Femur (tissue), 1 donor: ENCODE measurements around the gene TPM2.
"Not testable (repeated sequence)": the region's sequence is repeated elsewhere in the genome, so short reads cannot be mapped to it uniquely, and the experiment has no call there.

Experiments used
- DNase-seq: peaks from one replicate; pipeline ENCODE4 v3.0.0-alpha.2; 2017

The TPM2 gene

GRCh38 chr9:35651956-35652828 is 37.5 kb downstream of the TPM2 start:
- DNase-seq: no peak

- no peak for DNase-seq
Observed at GRCh38 chr9:35650341-35651158, 39.2 kb downstream of the TPM2 start, which contains the start of gene SIT1. TSS of gene SIT1 (minus strand) at chr9:35650931. CDS start at chr9:35650853, 78 bp downstream.

- DNase-seq: no peak
Observed at GRCh38 chr9:35649431-35650340, 40.0 kb downstream of the TPM2 start.

- peak; percentile 96 for DNase-seq
Observed at GRCh38 chr9:35646533-35647265, 43.0 kb downstream of the TPM2 start.

- peak; percentile 63 for DNase-seq
Observed at GRCh38 chr9:35646153-35646532, 43.6 kb downstream of the TPM2 start.

GRCh38 chr9:35645736-35646135 is 44.0 kb downstream of the TPM2 start:
- DNase-seq: not testable (repeated sequence)

GRCh38 chr9:35643046-35643445 is 46.7 kb downstream of the TPM2 start:
- DNase-seq: no peak

- not testable (repeated sequence) for DNase-seq
Observed at GRCh38 chr9:35641478-35641877, 48.2 kb downstream of the TPM2 start.

- not testable (repeated sequence) for DNase-seq
Observed at GRCh38 chr9:35640431-35640830, 49.3 kb downstream of the TPM2 start.

GRCh38 chr9:35639631-35640030 is 50.1 kb downstream of the TPM2 start:
- DNase-seq: no peak

- DNase-seq: not testable (repeated sequence)
Observed at GRCh38 chr9:35639225-35639624, 50.5 kb downstream of the TPM2 start.

- DNase-seq: not testable (repeated sequence)
Observed at GRCh38 chr9:35638751-35639150, 51.0 kb downstream of the TPM2 start.

GRCh38 chr9:35637427-35637955 is 52.2 kb downstream of the TPM2 start:
- DNase-seq: not testable (repeated sequence)

GRCh38 chr9:35636877-35637246 is 52.9 kb downstream of the TPM2 start:
- DNase-seq: not testable (repeated sequence)

GRCh38 chr9:35636135-35636876 is 53.4 kb downstream of the TPM2 start:
- DNase-seq: no peak

- no peak for DNase-seq
Observed at GRCh38 chr9:35635730-35636129, 54.0 kb downstream of the TPM2 start.
